ENCODE results near the gene HMOX1.

GRCh38 chr22:35380537-35381423 lies at the start of gene HMOX1:
- 0 out of 2 replicates have a peak, but pooled peaks have one; percentile 44 for TF ChIP-seq EZH2phosphoT487 (IDR thresholded peaks at IDR 0.05; ENCODE audit: borderline replicate concordance, low read length)
- TF ChIP-seq, protein P1, sequence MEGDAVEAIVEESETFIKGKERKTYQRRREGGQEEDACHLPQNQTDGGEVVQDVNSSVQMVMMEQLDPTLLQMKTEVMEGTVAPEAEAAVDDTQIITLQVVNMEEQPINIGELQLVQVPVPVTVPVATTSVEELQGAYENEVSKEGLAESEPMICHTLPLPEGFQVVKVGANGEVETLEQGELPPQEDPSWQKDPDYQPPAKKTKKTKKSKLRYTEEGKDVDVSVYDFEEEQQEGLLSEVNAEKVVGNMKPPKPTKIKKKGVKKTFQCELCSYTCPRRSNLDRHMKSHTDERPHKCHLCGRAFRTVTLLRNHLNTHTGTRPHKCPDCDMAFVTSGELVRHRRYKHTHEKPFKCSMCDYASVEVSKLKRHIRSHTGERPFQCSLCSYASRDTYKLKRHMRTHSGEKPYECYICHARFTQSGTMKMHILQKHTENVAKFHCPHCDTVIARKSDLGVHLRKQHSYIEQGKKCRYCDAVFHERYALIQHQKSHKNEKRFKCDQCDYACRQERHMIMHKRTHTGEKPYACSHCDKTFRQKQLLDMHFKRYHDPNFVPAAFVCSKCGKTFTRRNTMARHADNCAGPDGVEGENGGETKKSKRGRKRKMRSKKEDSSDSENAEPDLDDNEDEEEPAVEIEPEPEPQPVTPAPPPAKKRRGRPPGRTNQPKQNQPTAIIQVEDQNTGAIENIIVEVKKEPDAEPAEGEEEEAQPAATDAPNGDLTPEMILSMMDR (IDR thresholded peaks at IDR 0.05; ENCODE audit: low read depth, low read length, poor library complexity, severe bottlenecking): no peak

All from DOHH2 (cell line).